ENCODE measurements around the gene ASS1.
A peak's percentile ranks its signal among the peaks of the same experiment; 100 is the strongest.

The ASS1 gene

DNA sequence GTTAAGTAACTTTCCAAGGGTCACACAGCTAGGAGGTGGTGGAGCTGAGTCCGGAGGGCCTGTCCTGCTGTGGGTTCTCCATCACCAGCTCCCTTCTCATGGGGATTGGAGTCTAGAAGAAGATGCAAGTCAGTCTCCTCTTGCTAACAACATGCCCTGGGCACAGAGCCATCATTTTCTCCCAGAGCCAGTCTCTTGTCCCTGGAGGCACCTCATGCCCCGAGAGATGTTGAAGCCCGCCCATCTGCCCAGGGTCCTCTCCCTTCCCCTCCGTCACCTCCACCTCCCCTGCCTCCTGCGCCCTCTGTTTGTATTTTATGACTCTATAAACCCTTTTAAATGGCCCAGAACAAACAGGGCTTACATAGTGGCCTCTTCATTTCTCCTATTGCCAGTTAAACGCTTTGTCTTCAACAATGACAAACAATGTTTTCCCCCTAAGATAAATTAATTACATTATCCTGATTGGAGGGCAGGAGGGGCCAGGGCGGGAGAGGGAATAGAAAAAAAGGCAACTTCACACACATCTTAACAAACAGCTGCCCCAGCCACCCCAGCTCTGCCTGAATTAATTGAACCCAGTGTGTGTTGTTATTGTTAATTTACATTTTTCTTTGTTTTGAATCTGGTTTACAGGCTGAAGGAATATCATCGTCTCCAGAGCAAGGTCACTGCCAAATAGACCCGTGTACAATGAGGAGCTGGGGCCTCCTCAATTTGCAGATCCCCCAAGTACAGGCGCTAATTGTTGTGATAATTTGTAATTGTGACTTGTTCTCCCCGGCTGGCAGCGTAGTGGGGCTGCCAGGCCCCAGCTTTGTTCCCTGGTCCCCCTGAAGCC lies 55.8 kb downstream of the ASS1 start:
- no peak for DNase-seq

DNA sequence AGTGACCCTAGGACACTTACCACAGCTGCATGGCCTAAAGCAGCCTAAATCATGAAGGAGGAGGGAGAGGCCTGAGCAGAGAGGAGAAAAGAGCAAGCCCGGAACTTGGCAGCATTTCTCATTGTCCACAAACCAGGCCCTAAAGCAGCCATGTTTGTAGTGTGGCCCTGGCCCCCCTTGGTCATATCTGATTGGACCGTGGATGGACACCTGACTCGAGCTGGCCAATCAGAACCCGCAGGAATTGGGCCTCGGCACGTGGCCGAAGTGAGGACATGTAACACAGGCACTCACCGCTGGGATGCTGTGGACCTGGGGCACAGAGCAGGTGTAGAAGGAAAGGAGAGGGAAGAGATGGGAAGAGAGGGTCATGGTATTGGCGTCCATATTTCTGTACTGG lies 56.9 kb downstream of the ASS1 start:
- no peak for DNase-seq

DNA sequence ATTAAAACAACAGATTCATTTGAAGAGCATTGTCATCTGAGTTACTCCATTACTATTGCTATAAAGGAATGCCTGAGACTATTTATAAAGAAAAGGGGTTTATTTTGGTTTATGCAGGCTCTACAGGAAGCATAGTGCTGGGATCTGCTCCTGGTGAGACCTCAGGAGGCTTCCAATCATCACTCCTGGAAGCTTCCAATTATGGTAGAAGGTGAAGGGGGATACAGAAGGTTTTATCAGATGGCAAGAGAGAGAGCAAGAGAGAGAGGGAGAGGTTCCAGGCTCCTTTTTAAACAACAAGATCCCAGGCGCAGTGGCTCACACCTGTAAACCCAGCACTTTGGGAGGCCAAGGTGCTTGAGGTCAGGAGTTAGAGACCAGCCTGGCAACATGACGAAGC lies 63.5 kb downstream of the ASS1 start:
- DNase-seq, result no peak

DNA sequence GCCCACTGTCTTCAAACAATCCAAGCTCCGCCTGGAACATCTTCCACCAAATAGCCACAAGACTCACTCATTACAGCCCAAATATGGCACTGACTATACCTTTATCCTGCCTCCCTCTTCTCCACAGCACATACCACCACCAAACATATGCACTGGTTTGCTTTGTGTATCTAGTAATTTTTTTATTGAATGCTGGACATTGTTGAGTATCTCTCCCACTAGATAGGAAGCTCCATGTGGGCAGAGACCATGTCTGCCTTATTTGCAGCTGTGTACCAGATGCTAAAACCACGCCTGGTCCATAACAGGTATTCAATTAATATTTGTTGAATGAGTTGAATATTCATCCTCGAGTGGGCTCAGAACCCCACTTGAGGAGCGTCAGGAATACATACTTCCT lies 67.4 kb downstream of the ASS1 start:
- DNase-seq, result no peak

DNA sequence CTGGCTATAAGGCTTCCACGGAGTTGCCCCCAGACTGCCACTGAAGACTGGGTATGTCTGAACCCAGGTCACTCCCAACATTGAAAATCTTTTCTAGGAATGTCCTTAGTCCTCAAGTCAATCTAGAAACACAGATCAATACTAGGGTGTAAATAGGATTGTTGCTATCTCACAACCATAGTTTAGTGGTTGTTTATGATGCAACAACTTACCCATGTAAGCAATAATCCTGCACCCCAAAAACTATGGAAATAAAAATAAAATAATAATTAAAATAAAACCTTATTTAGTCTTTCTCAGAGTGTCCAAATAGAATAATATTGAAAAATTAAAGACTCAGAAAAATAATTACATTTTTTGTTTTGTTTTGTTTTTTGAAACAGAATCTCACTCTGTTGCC lies 68.3 kb downstream of the ASS1 start:
- DNase-seq, result no peak

DNA sequence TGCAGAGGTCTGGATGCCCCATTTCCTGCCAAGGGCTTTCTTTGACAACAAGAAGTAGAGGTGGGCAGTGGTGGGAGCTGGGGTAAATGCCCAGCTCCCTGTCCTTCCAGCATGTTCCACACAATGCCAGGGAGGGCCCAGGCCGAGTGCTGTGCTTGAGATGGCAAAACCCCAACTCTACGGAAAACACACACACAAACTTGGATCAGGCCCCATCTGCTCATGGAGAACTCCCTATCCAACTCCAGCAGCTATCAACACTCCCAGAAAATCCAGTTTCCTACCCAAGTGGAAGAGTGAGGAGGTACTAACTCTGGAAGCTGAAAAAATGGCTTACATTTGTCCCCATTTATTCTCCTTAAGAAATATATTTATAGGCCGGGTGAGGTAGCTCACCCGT lies 73.5 kb downstream of the ASS1 start:
- no peak for DNase-seq

DNA sequence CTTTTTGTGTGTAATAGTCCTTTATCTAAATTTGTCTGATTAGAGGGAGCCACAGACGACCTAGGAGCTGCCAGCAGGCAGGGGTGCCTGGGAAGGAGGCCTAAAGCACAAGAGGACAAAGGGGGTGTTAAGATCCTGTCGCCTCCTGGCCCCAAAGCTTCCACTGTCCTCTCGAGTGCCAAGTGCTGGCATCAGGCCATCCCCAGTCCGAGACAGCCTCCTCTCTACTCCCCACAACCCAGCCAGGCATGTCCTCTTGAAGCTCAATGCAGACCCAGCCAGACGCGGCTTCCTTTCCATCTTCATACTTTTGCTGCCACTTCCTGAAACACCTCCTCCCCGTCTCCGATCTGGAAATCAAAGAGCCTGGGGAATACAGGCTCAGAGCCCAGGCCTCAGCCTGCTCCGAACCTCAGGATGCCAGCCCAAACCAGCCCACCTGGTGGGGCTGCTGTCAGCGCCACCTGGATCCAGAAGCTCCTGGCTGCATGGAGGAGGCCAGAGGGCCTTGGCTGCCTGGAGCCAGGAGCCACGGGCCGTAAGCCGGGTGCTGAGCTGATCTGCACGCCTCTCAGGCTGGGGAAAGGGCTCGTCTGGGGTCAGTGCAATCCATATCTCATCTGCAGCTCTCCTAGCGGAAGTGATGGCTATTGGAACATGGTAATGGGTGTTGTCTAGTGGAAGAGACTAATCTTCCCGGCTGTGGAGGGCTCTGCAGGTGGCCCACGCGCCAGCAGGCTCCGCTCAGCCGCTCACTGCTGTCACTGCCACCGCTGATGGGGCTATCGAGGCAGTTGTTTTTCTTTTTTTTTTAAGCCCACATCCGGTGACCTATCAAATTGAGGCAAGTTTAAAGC lies 74.4 kb downstream of the ASS1 start:
- DNase-seq, result no peak

DNA sequence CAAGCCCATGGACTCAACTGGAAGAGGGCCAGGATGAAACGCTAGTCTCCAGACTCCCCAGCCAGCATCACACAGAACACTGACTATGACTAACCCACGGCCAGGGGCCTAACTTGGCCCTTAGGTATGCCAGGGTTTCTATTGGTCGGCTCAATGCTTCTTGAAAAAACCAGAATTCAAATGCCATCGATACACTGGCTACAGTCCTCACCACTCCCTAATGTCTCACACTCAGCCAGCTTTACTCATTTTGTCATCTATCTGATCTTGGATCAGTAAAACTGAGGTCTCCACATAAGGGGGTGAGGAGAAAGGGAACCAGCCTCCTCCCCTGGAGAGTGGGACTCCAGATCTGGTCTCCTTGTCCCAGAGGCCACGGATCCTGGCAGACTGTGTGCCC lies 75.2 kb downstream of the ASS1 start:
- DNase-seq, result no peak

DNA sequence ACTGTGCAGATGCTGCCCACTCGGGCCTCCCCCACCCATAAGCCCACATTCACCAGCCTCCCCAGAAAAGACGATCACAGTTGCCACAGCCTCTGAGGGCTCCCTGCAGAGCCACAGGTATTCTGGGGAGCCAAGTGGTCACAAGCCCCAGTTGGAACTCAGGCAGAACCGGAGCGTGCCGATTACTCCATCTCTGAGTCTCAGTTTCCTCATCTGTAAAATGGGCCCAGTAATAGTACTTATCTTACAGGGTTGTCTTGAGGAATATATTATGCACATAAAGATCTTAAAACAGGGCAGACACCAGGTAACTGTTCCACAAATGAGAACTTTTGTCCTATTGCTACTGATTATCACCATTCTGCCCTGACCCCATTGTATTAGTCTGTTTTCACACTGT lies 77.0 kb downstream of the ASS1 start:
- DNase-seq, result no peak

DNA sequence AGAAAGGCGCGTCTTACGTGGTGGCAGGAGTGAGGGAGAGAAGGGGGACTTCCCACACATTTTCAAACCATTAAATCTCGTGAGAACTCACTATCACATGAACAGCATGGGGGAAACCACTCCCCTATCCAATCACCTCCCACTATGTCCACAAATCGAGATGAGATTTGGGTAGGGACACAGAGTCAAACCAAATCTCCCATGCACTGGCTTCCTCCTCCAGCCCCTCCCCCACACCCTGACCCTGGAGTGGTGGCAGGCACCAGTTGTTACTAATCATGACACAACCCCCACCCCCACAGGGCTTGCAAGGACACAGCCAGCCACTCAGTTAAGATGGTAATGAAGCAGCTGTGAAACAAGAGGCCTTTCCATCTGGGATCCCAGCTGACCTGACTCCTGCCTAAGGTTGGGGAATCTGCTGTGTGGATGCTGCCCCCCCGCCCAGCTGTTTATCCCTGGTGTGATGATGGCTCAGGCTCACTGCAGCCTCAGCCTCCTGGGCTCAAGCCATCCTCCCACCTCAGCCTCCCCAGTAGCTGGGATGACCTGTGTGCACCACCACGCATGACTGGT lies 77.6 kb downstream of the ASS1 start:
- DNase-seq, result no peak

DNA sequence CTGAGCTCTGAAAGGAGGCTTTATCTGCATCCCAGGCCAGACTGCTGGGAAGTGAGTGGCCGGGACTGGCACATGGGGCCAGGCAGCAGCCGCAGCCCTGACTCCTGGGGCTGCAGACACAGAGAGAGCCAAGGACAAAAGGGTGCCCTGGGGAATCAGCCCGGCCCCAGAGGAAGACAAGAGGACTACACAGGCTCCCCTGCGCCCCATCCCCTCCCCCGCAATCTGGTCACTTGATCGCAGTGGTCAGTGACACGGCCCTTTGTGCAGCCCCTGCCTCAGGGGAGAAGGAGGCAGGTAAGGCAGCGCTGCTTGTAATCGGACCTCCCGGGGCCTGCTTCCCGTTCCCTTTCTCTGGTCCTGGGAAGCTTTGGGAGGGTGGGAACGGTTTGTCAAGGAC lies 79.2 kb downstream of the ASS1 start:
- DNase-seq, result no peak

DNA sequence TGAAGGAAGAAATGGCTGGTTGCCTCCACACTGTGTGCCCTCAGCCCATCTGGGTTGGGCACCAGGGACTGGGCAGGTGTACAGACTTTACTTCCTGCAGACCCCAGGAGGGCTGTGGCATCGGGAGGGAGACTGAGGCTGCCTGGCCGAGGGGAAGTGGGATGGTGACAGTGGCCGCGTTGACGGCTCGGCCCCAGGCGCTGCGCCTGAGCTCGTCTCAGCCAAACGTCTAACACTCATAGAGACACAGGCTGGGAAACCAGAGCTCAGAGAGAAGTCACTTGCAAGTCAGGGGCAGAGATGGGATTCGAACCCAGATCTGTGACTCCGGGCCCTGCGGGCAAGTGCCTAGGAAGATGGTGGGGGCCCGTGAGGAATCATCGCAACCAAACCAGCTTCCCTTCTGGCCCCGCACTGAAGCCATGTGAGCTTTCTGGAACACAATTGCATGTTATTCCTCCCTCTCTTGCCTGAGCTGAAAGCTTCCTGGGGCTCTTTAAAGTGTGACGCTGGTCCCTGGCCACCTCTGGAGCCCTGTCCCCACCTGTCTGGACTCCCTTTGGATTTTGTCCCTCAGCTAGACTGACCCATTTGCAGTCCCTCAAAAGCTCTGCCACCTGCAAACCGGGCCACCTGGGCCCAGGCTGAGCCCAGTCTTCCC lies 81.6 kb downstream of the ASS1 start:
- DNase-seq, result no peak

DNA sequence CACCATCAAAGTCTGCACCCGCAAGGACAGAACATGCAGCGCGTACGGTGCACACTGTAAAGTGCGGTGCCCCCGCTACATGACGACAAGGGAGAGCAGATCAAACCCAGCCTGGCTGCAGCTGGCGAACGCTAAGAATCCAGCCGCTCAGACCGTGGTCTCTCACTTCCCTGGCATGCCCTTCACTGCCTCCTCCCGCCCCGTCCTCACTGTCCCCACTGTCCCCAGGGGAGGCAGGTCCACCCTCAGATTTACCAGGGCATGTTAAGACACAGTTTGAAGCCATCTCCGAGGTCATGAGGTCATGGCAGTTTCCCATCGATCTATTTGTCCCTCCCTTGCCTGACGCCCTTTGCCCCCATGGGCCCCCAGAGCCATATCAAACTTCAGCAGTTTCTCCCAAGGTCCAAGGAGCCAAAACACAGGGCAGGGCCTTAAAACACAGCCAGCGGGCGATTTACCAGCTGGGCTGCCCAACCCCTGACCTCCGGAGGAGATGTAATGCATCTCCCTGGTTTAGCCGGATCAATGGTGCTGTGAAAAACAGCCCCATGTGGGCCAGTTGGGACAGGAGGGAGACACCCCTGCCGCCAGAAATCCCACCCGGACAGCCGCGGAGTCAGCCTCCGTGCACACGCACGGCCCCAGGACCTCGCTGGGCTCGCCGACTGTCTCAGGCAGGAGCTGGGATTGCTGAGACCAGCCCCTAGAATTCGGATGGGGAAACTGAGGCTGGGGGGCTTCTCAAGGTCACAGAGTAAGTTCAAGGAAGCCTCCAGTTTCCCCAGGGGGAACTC lies 82.3 kb downstream of the ASS1 start:
- no peak for DNase-seq

DNA sequence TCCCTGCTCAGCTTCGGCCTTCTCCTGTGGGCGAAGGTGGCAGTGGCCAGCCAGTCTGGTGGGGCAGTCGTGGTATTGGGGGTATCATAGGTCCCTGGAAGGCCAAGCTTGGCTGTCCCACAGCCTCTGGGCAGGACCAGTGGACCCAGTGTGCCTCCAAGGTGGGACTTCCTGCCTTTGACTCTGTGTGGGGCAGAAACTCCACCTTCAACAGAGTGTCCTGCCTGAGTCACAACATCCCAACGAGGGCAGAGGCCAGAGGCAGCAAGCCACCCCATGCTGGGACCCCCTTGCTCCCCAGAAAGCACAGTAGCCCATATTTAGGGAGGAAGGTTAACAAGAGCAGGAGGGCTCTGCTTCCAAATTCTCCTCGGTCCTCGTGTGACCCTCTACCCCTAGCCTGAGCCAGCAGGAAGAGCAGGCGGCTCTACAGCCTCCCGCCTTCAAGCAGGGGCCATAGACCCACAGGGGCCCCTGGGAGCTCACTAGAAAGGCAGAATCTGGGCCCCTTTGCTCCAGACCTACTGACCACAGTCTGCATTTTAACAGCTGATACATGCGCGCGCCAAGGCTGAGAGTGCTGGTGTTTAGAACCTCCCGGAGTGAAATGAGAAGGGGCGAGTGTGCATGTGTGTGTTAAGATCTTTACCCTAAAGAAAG lies 83.0 kb downstream of the ASS1 start:
- no peak for DNase-seq

DNA sequence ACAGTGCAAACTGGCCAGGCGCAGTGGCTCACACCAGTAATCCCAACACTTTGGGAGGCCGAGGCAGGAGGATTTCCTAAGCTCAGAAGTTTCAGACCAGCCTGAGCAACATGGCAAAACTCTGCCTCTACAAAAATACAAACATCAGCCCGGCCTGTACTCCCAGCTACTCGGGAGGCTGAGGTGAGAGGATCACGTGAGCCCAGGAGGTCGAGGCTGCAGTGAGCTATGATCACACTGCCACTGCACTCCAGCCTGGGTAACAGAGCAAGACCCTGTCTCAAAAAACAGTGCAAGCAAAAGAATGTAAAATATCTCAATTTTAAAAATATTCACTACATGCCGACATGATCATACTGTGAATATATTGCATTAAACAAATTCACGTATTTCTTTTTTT lies 83.9 kb downstream of the ASS1 start:
- DNase-seq, result no peak

DNA sequence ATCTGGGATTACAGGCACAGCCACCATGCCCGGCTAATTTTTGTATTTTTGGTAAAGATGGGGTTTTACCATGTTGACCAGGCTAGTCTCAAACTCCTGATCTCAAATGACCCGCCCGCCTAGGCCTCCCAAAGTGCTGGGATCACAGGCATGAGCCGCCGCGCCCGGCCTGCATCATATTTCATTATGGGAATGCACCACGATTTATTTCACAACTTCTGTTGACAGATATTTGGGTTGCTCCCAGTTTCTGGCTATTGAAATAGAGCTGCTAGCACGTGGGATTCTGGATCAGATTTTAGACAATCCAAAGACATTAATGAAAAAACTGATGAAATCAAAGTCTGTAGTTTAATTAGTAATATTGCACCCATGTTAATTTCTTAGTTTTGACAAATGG lies 86.2 kb downstream of the ASS1 start:
- no peak for DNase-seq

DNA sequence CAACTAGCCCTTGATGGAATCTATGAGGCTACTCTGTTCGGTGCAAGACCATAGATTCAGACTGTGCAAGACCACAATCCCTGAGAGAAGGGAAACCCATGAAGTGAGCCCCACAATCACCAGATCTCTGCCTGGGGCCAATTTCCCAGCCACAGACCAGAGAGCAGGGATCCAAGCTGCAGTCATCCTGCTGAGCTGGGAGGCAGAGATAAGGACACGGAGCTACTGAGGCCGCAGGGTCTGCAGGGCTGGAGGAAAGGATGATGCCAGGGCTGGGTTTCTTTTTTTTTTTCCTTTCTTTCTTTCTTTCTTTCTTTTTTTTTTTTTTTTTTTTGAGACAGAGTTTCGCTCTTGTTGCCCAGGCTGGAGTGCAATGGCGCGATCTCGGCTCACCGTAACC lies 86.9 kb downstream of the ASS1 start:
- DNase-seq, result no peak

DNA sequence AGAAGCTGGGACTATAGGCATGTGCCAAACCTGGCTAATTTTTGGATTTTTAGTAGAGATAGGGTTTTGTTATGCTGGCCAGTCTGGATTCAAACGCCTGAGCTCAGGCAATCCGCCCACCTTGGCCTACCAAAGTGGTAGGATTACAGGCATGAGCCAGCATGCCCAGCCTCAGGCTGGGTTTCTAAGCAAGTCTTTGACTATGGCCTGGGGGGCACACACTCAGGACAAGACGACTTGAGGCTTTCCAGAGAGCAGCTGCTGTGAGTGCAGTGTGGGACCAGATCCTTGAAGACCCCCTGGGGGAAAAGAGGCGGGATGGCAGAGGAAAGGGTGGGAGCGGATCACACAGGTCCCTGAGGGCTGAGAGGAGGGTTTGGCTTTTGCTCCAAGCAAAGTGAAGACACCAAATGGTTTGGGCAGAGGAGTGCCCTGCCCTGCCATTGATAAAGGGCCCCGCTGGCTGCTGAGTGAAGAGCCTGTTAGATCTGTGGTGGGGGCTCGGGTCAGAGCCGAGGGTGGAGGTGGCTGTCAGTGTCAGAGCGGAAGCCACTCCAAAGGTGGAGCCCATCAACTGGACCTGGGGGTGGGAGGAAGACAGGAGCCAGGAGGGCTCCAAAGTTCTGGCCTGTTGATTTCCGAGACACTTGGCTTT lies 87.8 kb downstream of the ASS1 start:
- no peak for DNase-seq

DNA sequence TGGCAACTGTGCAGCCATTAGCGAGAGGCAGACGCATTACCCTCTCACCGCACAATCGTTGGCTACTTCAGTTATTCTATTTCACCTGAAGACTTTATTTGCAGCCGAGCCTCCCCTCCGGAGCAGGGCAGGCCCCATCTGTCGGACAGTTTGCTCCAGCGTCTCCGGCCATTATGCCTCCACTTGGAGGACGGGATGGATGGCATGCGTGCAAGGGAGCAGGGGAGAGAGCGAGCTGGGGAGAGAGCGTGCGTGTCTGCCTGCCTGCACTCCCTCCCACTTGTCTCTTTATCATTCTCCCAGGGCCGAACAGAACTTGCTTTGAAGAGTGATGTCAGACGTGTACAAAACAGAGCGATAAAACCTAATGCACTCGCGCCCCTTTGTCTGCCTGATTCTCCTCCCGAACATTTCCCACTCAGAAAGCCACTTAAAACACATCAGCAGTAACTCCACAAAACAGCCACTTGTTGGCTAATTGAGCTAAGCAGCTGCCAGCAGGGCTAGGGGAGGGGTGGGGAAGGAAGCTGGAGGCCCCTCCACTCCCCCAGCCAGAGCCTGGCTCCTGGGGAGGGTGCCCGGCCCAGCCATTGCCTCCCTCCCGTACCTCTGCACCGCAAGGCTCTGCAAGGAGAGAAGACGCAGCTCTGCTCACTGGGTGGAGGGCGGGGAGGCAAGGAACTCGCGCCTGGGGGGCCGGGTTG lies 91.2 kb downstream of the ASS1 start:
- DNase-seq, result peak; percentile 45

DNA sequence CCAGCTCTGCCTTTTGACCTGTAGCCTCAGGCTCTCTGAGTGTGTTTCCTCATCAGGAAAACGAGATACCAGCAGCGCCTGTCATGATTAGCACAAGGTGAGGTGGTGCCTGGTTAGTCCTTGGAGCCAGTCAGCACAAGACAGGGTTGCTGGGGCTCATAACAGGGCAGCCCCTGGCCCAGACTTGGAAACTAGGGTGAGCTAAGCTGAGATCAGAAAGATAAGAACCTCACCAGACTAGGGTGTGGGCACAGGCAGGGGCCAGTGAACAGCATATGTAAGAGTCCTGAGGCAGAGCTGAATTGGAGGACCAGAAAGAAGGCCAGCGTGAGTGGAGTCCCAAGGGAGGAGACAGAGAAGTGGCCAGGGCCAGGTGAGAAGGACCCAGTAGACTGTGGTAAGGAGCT lies 91.9 kb downstream of the ASS1 start:
- DNase-seq, result no peak

Measured in GDM1 (cell line).